Kidney (tissue), 14 donors: ENCODE measurements around the gene PNMA8B. TPM values are rescaled to one million over a fixed set of nuclear protein-coding genes. Genes with fewer than 3 reads are reported as not detected.
A peak's percentile ranks its signal among the peaks of the same experiment; 100 is the strongest.

Experiments used
- DNase-seq, 5 donors: peaks; one replicate each; pipeline ENCODE4 v3.0.0-alpha.2; 2013 to 2020
- FAIRE-seq: peaks from 2 replicates; lab custom pipeline; 2012; peaks lifted over from hg19 to GRCh38; lab: Jason Lieb, UNC
- H3K27ac ChIP-seq, 2 donors: one replicate each; pipeline ENCODE4 v1.7.0; 2013; ENCODE audit warnings: low read depth in 2 of 2, low read length in 2 of 2, inconsistent platforms in 1 of 2
- H3K27me3 ChIP-seq: one replicate; pipeline ENCODE4 v1.7.1; 2013; ENCODE audit warnings: low read length, inconsistent platforms; ENCODE audit not compliant: control insufficient read depth, insufficient read depth
- H3K36me3 ChIP-seq, 3 donors: one replicate each; pipeline versions ENCODE4 v1.7.0 to v1.7.1; 2013; ENCODE audit warnings: low read length in 3 of 3, control low read depth in 1 of 3, inconsistent platforms in 1 of 3; ENCODE audit not compliant: insufficient read depth in 3 of 3, control insufficient read depth in 2 of 3
- H3K4me1 ChIP-seq, 3 donors: one replicate each; pipeline versions ENCODE4 v1.7.0 to v1.7.1; 2013; ENCODE audit warnings: low read length in 3 of 3, inconsistent platforms in 1 of 3, low read depth in 1 of 3; ENCODE audit not compliant: control insufficient read depth in 2 of 3, insufficient read depth in 2 of 3
- H3K4me3 ChIP-seq, 3 donors: one replicate each; pipeline versions ENCODE4 v1.7.0 to v1.8.1; 2013; ENCODE audit warnings: low read length in 3 of 3, control low read depth in 1 of 3, inconsistent platforms in 1 of 3
- H3K9ac ChIP-seq, 3 donors: one replicate each; pipeline versions ENCODE4 v1.7.0 to v1.7.1; 2013; ENCODE audit warnings: low read length in 3 of 3, control low read depth in 1 of 3, inconsistent platforms in 1 of 3
- H3K9me3 ChIP-seq, 3 donors: one replicate each; pipeline versions ENCODE4 v1.7.0 to v1.7.1; 2013; ENCODE audit warnings: low read length in 3 of 3, control low read depth in 1 of 3, inconsistent platforms in 1 of 3; ENCODE audit not compliant: control insufficient read depth in 2 of 3, insufficient read depth in 1 of 3
- intact Hi-C: fragments of 100-400 bp; cut with DNase I; formaldehyde crosslinking; loops from one replicate; pipeline ENCODE4 v1.11.1; 2022
- polyA plus RNA-seq: library from polyadenylated mRNA; stranded (reverse); fragments of 350-450 nt; fragmentation: Illumina TruSeq; extraction: RNeasy Lipid Tissue Mini Kit (QIAGEN cat#74804); gene quantifications from one replicate; pipeline ENCODE4 v1.2.3, GENCODE V29; 2014; ENCODE audit warnings: low read depth, low replicate concordance; ENCODE audit not compliant: insufficient read depth
- total RNA-seq: library from RNA; stranded (reverse); fragmentation: NEBNext Ultra II Directional; extraction: Animal tissue kit (Norgen Biotek cat#: 25700); gene quantifications from one replicate; pipeline ENCODE4 v1.2.1, GENCODE V29; 2021
- TF ChIP-seq, protein P1 (sequence below): IDR thresholded peaks from 3 replicates; pipeline ENCODE4 v1.5.1; 2012; ENCODE audit warnings: mild to moderate bottlenecking, moderate library complexity, borderline replicate concordance; ENCODE audit not compliant: insufficient read depth; ENCODE audit errors: extremely low read depth
- donor health status: control.
- donor health status: control.
- donor health status: control.
- donor health status: control.
- donor health status: control.
- donor health status: DM: yes; HTN: yes; CAD: no.
- donor health status: Normal renal cell carcinoma (clear cell type).

The PNMA8B gene
- total and polyA plus RNA-seq, 2 donors from 2014 or later, result 0.67 to 1.3 TPM

DNA sequence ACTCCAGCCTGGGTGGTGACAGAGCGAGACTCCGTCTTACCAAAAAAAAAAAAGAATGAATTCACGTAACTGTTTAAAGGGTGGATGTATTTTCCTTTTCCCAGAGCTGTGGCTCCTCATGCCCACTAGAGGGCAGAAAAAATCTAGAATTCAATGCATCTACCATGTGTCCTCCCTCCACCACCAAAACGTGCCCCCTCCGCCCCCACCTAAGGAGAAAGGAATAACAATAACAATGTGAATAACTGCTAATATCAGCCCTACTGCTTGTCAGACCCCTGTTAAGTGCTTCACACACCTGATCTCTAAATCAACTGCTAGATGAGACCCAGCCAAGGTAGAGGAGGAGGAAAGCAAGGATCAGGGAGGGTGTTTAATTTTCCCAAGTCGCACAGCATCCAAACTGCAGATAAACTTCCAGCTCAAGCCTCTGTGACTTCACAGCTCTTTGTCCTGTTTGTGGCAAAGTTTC is 20.2 kb upstream of the PNMA8B start:
- TF ChIP-seq, protein P1, sequence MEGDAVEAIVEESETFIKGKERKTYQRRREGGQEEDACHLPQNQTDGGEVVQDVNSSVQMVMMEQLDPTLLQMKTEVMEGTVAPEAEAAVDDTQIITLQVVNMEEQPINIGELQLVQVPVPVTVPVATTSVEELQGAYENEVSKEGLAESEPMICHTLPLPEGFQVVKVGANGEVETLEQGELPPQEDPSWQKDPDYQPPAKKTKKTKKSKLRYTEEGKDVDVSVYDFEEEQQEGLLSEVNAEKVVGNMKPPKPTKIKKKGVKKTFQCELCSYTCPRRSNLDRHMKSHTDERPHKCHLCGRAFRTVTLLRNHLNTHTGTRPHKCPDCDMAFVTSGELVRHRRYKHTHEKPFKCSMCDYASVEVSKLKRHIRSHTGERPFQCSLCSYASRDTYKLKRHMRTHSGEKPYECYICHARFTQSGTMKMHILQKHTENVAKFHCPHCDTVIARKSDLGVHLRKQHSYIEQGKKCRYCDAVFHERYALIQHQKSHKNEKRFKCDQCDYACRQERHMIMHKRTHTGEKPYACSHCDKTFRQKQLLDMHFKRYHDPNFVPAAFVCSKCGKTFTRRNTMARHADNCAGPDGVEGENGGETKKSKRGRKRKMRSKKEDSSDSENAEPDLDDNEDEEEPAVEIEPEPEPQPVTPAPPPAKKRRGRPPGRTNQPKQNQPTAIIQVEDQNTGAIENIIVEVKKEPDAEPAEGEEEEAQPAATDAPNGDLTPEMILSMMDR, result peak; percentile 50
- Histone ChIP-seq H3K9me3 (peaks cover 0 to 8% (median 3%) of the 10 kb centered on the region in 3 donors), H3K27me3 (no peaks in the 10 kb centered on the region), H3K9ac (no peak overlapping the region), H3K27ac (no peak overlapping the region), H3K4me3 (no peak overlapping the region), H3K4me1 (no peaks in the 10 kb centered on the region), H3K36me3 (no peaks in the 10 kb centered on the region)
- FAIRE-seq (no peak), DNase-seq (peak in 1 of 5 donors; percentile 54)
- intact Hi-C loops, result loop anchor here (10.0 kb wide), 1 partner anchor 231 kb away; no protein-coding TSS in a partner anchor

DNA sequence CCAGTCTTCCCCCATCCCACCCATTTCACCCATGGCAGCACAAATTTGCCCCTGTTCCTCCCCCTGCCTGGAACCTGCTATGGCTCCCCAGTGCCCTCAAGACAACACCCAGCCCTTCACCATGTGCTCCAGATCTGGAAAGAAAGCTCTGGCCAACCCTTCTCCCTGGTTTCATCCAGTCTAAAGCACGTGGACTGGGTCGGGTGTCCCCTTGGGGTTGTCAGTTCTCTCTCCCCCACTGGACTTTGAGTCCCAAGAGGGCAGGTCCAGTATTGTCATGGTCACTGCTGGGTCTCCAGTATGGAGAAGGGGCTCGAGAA is 19.6 kb upstream of the PNMA8B start:
- Histone ChIP-seq H3K4me1 (no peaks in the 10 kb centered on the region), H3K9me3 (peaks cover 0 to 8% (median 4%) of the 10 kb centered on the region in 3 donors), H3K9ac (no peak overlapping the region), H3K36me3 (no peaks in the 10 kb centered on the region), H3K4me3 (no peak overlapping the region), H3K27ac (no peak overlapping the region), H3K27me3 (no peaks in the 10 kb centered on the region)
- TF ChIP-seq, protein P1, result no peak
- DNase-seq (no peak), FAIRE-seq (no peak)
- intact Hi-C loops, result loop anchor here (10.0 kb wide), 1 partner anchor 230 kb away; no protein-coding TSS in a partner anchor

DNA sequence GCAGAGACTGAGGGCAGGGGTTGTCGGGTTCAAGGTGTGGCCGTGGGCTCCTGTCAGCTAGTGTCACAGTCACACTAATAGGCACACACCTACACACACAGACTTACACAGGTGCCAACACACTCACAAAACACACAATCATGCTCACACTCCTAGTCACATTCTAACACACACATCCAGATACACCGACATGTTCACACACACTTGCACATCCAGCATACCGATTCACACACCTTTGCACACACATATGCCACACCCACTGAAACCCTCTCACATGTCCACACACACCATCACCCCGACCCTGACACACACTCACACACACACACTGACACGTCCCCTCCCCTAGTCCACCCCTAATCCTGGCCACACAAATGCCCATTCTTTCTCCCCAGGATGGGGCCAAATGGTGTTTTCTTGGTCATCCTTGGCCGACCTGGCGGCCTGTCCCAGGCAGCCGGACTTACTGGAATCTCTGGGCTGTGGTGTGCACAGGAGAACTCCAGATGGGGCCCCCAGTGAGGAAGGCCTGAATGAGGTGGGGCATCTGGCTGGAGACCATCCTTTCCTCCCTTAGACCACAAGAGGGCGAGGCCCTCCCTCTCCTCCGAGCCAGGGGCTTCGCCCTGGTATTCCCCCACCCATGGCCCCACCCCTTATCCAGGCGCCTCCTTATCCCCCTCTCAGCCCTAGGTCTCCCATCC is 19.1 kb upstream of the PNMA8B start:
- FAIRE-seq (no peak), DNase-seq (no peak)
- Histone ChIP-seq H3K9ac (no peak overlapping the region), H3K4me1 (no peaks in the 10 kb centered on the region), H3K4me3 (no peak overlapping the region), H3K36me3 (no peaks in the 10 kb centered on the region), H3K9me3 (peaks cover 0 to 8% (median 4%) of the 10 kb centered on the region in 3 donors), H3K27me3 (no peaks in the 10 kb centered on the region), H3K27ac (no peak overlapping the region)
- TF ChIP-seq, protein P1, result no peak
- intact Hi-C loops, result loop anchor here (10.0 kb wide), 1 partner anchor 230 kb away; no protein-coding TSS in a partner anchor
